Measurements from ENCODE around the gene CYP4A22. TPM values are rescaled to one million over a fixed set of nuclear protein-coding genes. Genes with fewer than 3 reads are reported as not detected.

The CYP4A22 gene
- total and polyA plus RNA-seq, 12 donors, result not detected

DNA sequence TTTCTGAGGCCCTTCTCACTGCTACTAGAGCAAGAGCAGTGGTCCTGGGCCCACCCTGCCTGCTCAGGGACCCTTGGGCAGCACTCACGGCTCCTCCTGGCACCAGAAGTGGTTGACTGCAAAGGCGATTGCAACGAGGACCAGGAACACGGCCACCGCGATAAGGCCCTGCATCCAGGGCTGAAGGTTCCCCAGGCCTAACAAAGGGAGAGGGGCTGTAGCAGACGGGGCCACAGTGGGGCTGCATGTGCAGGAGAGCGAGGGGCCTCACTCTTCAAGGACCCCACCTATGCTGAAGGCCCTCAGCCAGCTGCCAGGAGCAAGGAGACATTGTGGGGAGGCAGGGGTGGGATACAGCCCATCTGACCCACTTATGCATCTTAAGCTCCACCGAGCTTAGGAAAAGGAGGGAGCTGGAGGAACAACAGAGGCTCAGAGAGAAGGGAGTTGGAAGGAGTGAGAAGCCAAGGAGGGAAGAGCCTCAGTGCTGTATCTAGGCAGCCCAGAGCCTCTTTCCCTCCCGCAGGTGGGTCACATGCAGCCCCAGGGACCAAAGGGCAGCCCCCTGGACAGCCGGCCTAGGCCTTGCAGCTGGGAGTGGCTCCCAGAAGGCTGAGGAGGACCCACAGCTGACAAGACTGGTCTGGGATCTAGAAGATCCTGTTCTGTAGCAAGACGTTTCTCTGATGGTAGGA lies 50.1 kb downstream of the CYP4A22 start:
- Histone ChIP-seq H3K9me3 (replicated peaks in 1 of 3) (no peaks in the 10 kb centered on the region), H3K36me3 (replicated peaks in 1 of 2) (no peaks in the 10 kb centered on the region), H3K4me3 (no peak overlapping the region), H3K27me3 (no peaks in the 10 kb centered on the region), H3K27ac (no peak overlapping the region), H3K4me1 (replicated peaks in 1 of 2) (peaks cover 6 to 8% of the 10 kb centered on the region in 2 donors)
- intact Hi-C loops (cut with DNase I), result loop anchor here (10.0 kb wide), 2 partner anchors 247 to 537 kb away; partner anchors contain the start of gene FOXD2 (in 1 of the 2)
- TF ChIP-seq, protein P1, sequence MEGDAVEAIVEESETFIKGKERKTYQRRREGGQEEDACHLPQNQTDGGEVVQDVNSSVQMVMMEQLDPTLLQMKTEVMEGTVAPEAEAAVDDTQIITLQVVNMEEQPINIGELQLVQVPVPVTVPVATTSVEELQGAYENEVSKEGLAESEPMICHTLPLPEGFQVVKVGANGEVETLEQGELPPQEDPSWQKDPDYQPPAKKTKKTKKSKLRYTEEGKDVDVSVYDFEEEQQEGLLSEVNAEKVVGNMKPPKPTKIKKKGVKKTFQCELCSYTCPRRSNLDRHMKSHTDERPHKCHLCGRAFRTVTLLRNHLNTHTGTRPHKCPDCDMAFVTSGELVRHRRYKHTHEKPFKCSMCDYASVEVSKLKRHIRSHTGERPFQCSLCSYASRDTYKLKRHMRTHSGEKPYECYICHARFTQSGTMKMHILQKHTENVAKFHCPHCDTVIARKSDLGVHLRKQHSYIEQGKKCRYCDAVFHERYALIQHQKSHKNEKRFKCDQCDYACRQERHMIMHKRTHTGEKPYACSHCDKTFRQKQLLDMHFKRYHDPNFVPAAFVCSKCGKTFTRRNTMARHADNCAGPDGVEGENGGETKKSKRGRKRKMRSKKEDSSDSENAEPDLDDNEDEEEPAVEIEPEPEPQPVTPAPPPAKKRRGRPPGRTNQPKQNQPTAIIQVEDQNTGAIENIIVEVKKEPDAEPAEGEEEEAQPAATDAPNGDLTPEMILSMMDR (IDR thresholded peaks at IDR 0.05), result no peak
- TF ChIP-seq POLR2A (IDR thresholded peaks at IDR 0.05), result no peak
- DNase-seq, result peak in 1 of 7 donors; percentile 24
- 81 to 90% (median 84%) methylated on average over 7 to 12 of the region's 12 CpGs for WGBS, 4 donors

DNA sequence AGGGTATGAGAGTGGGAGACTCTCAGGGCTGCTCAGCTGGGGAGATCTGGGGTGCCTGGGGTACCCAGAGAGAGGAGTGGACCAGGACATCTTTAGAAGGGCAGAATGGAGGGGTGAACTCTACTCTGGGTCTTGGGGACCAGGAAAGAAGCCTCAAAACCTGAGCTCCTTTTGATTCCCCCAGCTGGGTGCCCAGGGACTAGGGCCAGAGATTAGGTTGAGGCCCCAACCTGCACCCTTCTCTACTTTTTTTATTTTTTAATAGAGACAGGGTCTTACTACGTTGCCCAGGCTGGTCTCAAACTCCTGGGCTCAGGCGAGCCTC lies 50.6 kb downstream of the CYP4A22 start:
- no peaks in the 10 kb centered on the region for H3K27me3 ChIP-seq
- no peaks in the 10 kb centered on the region for H3K9me3 ChIP-seq (replicated peaks in 1 of 3)
- intact Hi-C loops (cut with DNase I), result loop anchor here (10.0 kb wide), 2 partner anchors 247 to 537 kb away; partner anchors contain the start of gene FOXD2 (in 1 of the 2)
- peaks cover 6 to 8% of the 10 kb centered on the region in 2 donors for H3K4me1 ChIP-seq (replicated peaks in 1 of 2)
- no peak overlapping the region for H3K27ac ChIP-seq
- no peaks in the 10 kb centered on the region for H3K36me3 ChIP-seq (replicated peaks in 1 of 2)
- DNase-seq, result peak in 1 of 7 donors; percentile 31
- no peak overlapping the region for H3K4me3 ChIP-seq
- 84 to 90% (median 86%) methylated on average over 2 of the region's 2 CpGs for WGBS, 4 donors
- no peak for TF ChIP-seq POLR2A (IDR thresholded peaks at IDR 0.05)
- TF ChIP-seq, protein P1 (IDR thresholded peaks at IDR 0.05), result no peak

DNA sequence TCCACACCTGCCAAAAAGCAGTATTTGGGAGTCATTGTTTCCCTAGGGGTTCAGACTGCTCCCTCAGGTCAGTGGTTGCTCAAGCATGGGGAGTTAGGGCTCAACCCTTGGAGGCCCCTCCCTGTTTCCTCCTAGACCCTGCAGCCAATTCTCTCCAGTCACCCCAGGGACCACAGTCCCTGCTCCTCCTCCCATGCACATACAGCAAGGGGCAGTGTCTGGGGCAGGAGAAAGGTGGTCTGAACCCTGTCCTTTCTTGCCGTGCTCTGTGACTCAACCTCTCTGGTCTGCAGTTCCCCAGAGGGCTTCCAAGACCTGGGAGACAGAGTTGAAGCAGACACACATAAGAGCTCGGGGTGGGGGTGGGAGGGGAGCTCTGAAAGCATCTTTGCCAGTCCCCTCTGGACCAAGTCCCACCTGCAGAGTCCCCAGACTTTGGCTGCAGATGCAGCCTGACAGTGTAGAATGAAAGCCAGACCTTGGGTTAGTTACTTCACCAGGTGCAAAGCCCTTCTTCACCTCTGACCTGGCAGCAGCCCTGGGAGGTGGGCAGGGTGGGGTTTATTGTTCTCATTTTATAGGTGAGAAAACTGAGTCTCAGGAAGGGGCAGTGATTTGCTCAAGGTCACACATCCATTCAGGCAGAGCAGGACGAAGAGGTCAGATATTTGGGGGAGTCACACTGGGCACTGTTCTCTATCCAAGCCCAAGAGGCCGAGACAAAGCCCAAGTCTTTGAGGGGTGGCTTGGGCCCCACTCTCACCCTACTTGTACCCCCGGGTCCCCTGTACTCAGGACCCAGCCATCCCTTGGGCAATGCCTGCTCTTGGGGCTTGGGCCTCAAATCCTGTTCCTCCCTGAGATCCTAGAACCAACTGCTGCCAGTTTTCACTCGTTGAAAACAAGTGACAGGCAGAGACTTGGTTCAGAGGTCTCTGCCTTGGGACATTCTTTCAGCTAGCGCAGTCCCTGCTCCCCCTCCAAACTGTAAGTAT lies 51.8 kb downstream of the CYP4A22 start:
- intact Hi-C loops (cut with DNase I), result loop anchor here (10.0 kb wide), 2 partner anchors 246 to 536 kb away; partner anchors contain the start of gene FOXD2 (in 1 of the 2)
- Histone ChIP-seq H3K27me3 (no peaks in the 10 kb centered on the region), H3K36me3 (replicated peaks in 1 of 2) (no peaks in the 10 kb centered on the region), H3K4me1 (replicated peaks in 1 of 2) (peaks cover 6 to 8% of the 10 kb centered on the region in 2 donors), H3K4me3 (no peak overlapping the region), H3K9me3 (replicated peaks in 1 of 3) (no peaks in the 10 kb centered on the region), H3K27ac (peak overlapping the region in 4 of 5 donors; percentile 27 to 70 (median 63))
- TF ChIP-seq, protein P1 (IDR thresholded peaks at IDR 0.05), result no peak
- TF ChIP-seq POLR2A (IDR thresholded peaks at IDR 0.05), result no peak
- DNase-seq, result peak in 1 of 7 donors; percentile 46
- WGBS, 4 donors, result 73 to 86% (median 82%) methylated on average over 6 to 7 of the region's 7 CpGs

Data from adrenal gland (tissue), 12 donors.